GM19239 (cell line): ENCODE measurements around the gene DROSHA.
"Not testable (repeated sequence)": the region's sequence is repeated elsewhere in the genome, so short reads cannot be mapped to it uniquely, and the experiment has no call there.

Experiments
- DNase-seq: peaks from one replicate; pipeline ENCODE4 v3.0.0; 2011; ENCODE audit warnings: low spot score; ENCODE audit not compliant: insufficient read length
- FAIRE-seq: peaks from 2 replicates; lab custom pipeline; 2011; peaks lifted over from hg19 to GRCh38; lab: Jason Lieb, UNC

DROSHA gene

GRCh38 chr5:31390256-31390655 lies 141.6 kb downstream of the DROSHA start:
- FAIRE-seq (no peak), DNase-seq (no peak)

- DNase-seq = no peak
- no peak for FAIRE-seq
Measured at GRCh38 chr5:31385774-31386537, 145.9 kb downstream of the DROSHA start.

GRCh38 chr5:31383734-31384133 lies 148.2 kb downstream of the DROSHA start:
- FAIRE-seq (no peak), DNase-seq (no peak)

GRCh38 chr5:31382051-31382878 lies 149.6 kb downstream of the DROSHA start:
- FAIRE-seq = no peak
- no peak for DNase-seq

GRCh38 chr5:31381299-31381698 lies 150.6 kb downstream of the DROSHA start:
- DNase-seq = no peak
- FAIRE-seq = no peak

- FAIRE-seq (no peak), DNase-seq (no peak)
Measured at GRCh38 chr5:31380049-31380448, 151.8 kb downstream of the DROSHA start.

- no peak for DNase-seq
- FAIRE-seq = no peak
Measured at GRCh38 chr5:31378838-31379237, 153.1 kb downstream of the DROSHA start.

- no peak for FAIRE-seq
Measured at GRCh38 chr5:31378136-31378535, 153.8 kb downstream of the DROSHA start.

GRCh38 chr5:31377274-31377946 lies 154.5 kb downstream of the DROSHA start:
- no peak for FAIRE-seq
- DNase-seq = no peak

More at GRCh38 chr5:31378136-31378535, 153.8 kb downstream of the DROSHA start:
- DNase-seq = no peak

- FAIRE-seq = no peak
- DNase-seq = no peak
Measured at GRCh38 chr5:31375999-31376720, 155.7 kb downstream of the DROSHA start.

- no peak for DNase-seq
- FAIRE-seq = no peak
Measured at GRCh38 chr5:31372124-31372523, 159.8 kb downstream of the DROSHA start.

GRCh38 chr5:31366941-31367340 lies 165.0 kb downstream of the DROSHA start:
- DNase-seq (no peak), FAIRE-seq (no peak)

GRCh38 chr5:31365776-31366175 lies 166.1 kb downstream of the DROSHA start:
- no peak for DNase-seq
- FAIRE-seq = no peak

GRCh38 chr5:31364881-31365636 lies 166.8 kb downstream of the DROSHA start:
- DNase-seq = no peak

GRCh38 chr5:31362931-31363568 lies 168.8 kb downstream of the DROSHA start:
- DNase-seq = no peak
- FAIRE-seq = no peak

More at GRCh38 chr5:31364881-31365636, 166.8 kb downstream of the DROSHA start:
- FAIRE-seq = no peak

GRCh38 chr5:31362529-31362900 lies 169.4 kb downstream of the DROSHA start:
- DNase-seq = no peak
- FAIRE-seq = no peak

- FAIRE-seq, DNase-seq: not testable (repeated sequence)
Measured at GRCh38 chr5:31361704-31362528, 170.0 kb downstream of the DROSHA start.

GRCh38 chr5:31361234-31361633 lies 170.7 kb downstream of the DROSHA start:
- FAIRE-seq (no peak), DNase-seq (no peak)
